ENCODE data around the gene STXBP6. TPM values are rescaled to one million over a fixed set of nuclear protein-coding genes. Genes with fewer than 3 reads are reported as not detected.

STXBP6 gene
- total and polyA plus RNA-seq, 2 of the 13 experiments (the other 11 are each of a cell fraction or from before 2014, with no cell fraction given): 35.3 to 42.8 TPM

- Histone ChIP-seq H3K27me3 (ENCODE audit: control insufficient read depth in 1 of 2, insufficient read depth in 2 of 2, low read length in 2 of 2) (peaks cover 0 to 20% of the 10 kb centered on the region in 2 experiments; a peak in 3 of 5 replicates), H3K36me3 (replicated peaks in 1 of 2; ENCODE audit: control insufficient read depth in 1 of 2, insufficient read depth in 2 of 2, low read length in 2 of 2) (no peaks in the 10 kb centered on the region), H3K4me1 (ENCODE audit: insufficient read depth, low read length) (peaks cover 8% of the 10 kb centered on the region), H3K9ac (ENCODE audit: insufficient read depth, low read depth, low read length) (no peak overlapping the region), H4K20me1 (ENCODE audit: insufficient read depth, low read length) (no peaks in the 10 kb centered on the region), H3K79me2 (ENCODE audit: insufficient read depth, low read length) (no peaks in the 10 kb centered on the region), H3K9me3 (ENCODE audit: low read length) (no peaks in the 10 kb centered on the region), H3K27ac (ENCODE audit: extremely low read length, insufficient read depth, low read length) (no peak overlapping the region), H2AFZ (ENCODE audit: low read length) (no peak overlapping the region), H3K4me2 (ENCODE audit: low read depth, low read length) (no peak overlapping the region), H3K4me3 (replicated peaks in 1 of 3; ENCODE audit: insufficient read depth in 1 of 3, low read depth in 2 of 3, low read length in 3 of 3) (no peak overlapping the region)
- in situ Hi-C loops (cut with HindIII; ENCODE audit: extremely low pct_ligation_motif_present, low pct_unique_long_range_greater_than_20kb): no loop called here
- TF ChIP-seq ZNF773 (CRISPR knock-in tag; IDR thresholded peaks at IDR 0.05; ENCODE audit: borderline replicate concordance) (no peak), CEBPB (IDR thresholded peaks at IDR 0.05; ENCODE audit: borderline replicate concordance, low read depth, low read length) (peak; percentile 29; the same call in 1 of the 2 replicates), TAF1 (CRISPR knock-in tag; IDR thresholded peaks at IDR 0.05) (no peak)
- 76% methylated on average over 5 of the region's 5 CpGs for WGBS (ENCODE audit: low lambda C conversion rate)
- FAIRE-seq (no peak), DNase-seq (ENCODE audit: low spot score) (no peak), ATAC-seq (no peak)
- ChIA-PET CTCF (ENCODE audit: low intra/inter-chr PET ratio, low total read pairs) (no interaction called here), POLR2A (no interaction called here)
- intact Hi-C loops (cut with micrococcal nuclease; ENCODE audit: unreplicated experiment): no loop called here
- BruUV-seq (replicated peaks): no TSS peak
These were observed 5.1 kb upstream of the STXBP6 start for GRCh38 chr14:25055005-25055404.

GRCh38 chr14:25053585-25053984 is 3.6 kb upstream of the STXBP6 start:
- Histone ChIP-seq H3K79me2 (ENCODE audit: insufficient read depth, low read length) (no peaks in the 10 kb centered on the region), H3K4me3 (replicated peaks in 1 of 3; ENCODE audit: insufficient read depth in 1 of 3, low read depth in 2 of 3, low read length in 3 of 3) (no peak overlapping the region), H3K27ac (ENCODE audit: extremely low read length, insufficient read depth, low read length) (no peak overlapping the region), H3K4me2 (ENCODE audit: low read depth, low read length) (no peak overlapping the region), H2AFZ (ENCODE audit: low read length) (no peak overlapping the region), H4K20me1 (ENCODE audit: insufficient read depth, low read length) (no peaks in the 10 kb centered on the region), H3K27me3 (ENCODE audit: control insufficient read depth in 1 of 2, insufficient read depth in 2 of 2, low read length in 2 of 2) (peaks cover 0 to 25% of the 10 kb centered on the region in 2 experiments; a peak in 3 of 5 replicates), H3K9me3 (ENCODE audit: low read length) (no peaks in the 10 kb centered on the region), H3K4me1 (ENCODE audit: insufficient read depth, low read length) (peaks cover 19% of the 10 kb centered on the region), H3K36me3 (replicated peaks in 1 of 2; ENCODE audit: control insufficient read depth in 1 of 2, insufficient read depth in 2 of 2, low read length in 2 of 2) (no peaks in the 10 kb centered on the region), H3K9ac (ENCODE audit: insufficient read depth, low read depth, low read length) (no peak overlapping the region)
- no peak for DNase-seq (ENCODE audit: low spot score)
- no peak for ATAC-seq
- ChIA-PET CTCF (ENCODE audit: low intra/inter-chr PET ratio, low total read pairs) (no interaction called here), POLR2A (no interaction called here)
- in situ Hi-C loops (cut with HindIII; ENCODE audit: extremely low pct_ligation_motif_present, low pct_unique_long_range_greater_than_20kb) (no loop called here), intact Hi-C loops (cut with micrococcal nuclease; ENCODE audit: unreplicated experiment) (no loop called here)
- BruUV-seq (replicated peaks): no TSS peak
- WGBS (ENCODE audit: low lambda C conversion rate): 1% methylated on average over 1 of the region's 1 CpG
- FAIRE-seq: no peak
- TF ChIP-seq GLI4 (CRISPR knock-in tag; IDR thresholded peaks at IDR 0.05; ENCODE audit: borderline replicate concordance): no peak
- no peak for TF ChIP-seq BRD4 (CRISPR knock-in tag; IDR thresholded peaks at IDR 0.05)
- TF ChIP-seq DR1 (CRISPR knock-in tag; IDR thresholded peaks at IDR 0.05): no peak
- TF ChIP-seq ATF7-NPFF (CRISPR knock-in tag; IDR thresholded peaks at IDR 0.05; ENCODE audit: low read depth): no peak
- TF ChIP-seq AHDC1 (CRISPR knock-in tag; IDR thresholded peaks at IDR 0.05; ENCODE audit: borderline replicate concordance): no peak
- TF ChIP-seq ZNF460 (CRISPR knock-in tag; IDR thresholded peaks at IDR 0.05; ENCODE audit: borderline replicate concordance): no peak
- no peak for TF ChIP-seq ADNP (CRISPR knock-in tag; IDR thresholded peaks at IDR 0.05)
- TF ChIP-seq KLF15 (CRISPR knock-in tag; IDR thresholded peaks at IDR 0.05; ENCODE audit: borderline replicate concordance): no peak

All from HepG2 (cell line).